Measurements from ENCODE around the gene RHOJ.
"Not testable (repeated sequence)": the region's sequence is repeated elsewhere in the genome, so short reads cannot be mapped to it uniquely, and the experiment has no call there.

RHOJ gene

DNA sequence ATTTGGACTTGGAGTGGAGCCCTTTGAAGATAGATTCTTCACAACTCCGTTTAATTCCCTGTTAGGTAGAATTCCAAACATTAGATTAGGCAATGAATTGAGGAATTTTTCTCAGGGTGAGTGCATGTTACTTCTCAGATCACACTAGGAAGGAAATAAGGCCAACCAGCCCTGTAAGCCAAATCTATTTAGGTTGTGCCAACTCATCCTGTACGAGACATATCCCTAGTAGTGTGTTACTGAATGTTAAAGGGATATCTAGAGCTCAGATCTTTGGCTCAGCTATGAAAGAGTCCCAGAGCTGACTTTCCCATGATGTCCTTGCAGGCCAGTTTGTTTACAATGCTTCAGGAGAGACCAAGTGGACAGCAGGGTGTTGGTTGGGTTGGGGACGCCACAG is 68.9 kb downstream of the RHOJ start:
- DNase-seq = no peak

DNA sequence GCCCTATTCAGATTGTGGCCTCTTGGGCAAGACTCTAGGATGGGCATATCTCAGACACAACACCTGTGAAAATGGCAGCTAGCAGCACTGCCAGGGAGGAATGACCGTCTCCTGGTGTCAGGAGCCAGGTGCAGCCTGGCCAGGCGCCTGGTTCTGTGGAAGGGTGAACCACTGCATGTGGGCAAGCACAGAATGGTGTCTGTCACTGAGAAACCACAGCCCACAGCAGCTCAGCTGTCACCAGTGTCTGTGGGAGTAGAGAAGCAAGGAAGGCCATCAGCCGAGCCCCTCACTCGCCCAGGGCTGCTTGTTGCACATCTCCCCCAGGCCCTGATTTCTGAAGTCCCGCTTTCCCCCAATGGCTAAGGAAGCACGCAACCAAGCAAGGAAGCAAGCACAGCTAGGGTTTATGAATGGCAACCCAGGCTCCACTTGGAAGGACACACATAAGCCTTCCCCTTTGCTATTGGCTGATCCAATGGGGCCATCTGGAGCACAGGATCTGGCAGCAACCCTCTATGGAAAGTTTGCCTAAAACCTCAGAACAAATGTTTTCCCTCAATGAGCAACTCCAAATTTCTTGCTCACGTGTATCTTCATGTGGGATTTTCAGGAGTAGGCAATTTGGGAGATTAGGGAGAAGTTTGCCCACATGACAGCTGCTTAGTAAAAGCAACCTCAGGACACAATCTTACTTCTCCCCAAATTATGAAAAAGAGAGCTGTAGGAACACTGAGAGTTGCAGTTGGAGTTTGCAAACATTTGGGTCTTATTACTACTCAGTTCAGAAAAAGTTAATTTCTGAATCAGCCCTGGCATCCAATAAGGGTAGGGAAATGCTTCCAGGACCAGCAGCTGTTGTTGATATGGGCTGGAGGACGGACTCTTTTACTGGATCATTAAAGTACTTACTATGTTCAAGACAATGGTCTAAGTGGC is 69.7 kb downstream of the RHOJ start:
- no peak for DNase-seq

DNA sequence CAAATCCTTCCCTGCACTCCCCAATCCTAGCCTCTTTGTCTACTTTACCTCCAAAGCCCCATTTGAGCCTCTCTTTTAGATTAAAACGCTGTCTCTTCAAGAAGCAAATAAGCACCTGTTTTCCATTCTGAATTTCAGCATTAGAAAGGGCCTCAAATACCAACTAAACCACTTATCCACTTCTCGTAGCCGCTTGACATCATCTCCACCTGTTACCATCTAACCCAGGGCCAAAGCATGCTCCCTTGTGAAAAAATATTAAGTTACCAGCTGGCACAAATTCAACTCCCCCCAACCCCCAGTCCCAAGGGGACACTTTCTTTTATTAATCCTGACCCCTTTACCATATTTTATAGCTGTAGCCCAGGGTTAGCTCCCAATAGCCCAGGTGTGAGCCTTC is 71.4 kb downstream of the RHOJ start:
- DNase-seq = no peak

DNA sequence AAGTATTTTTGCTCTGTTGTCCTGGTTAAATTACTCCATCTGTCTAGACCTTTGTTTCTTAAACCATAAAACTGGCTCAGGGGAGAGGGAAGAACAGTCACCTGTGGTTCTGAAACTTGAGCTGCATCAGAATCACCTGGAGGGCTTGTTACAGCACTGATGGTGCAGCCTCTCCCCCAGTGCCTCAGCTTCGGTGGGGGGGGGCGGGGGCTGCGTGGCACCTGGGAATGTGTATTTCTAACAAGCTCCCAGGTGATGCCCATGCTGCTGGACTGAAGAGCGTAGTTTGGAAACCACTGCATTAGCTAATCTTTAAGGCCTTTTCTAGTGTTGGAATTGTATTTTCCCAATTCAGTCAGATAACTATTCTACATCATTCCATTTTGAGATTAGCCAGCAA is 71.8 kb downstream of the RHOJ start:
- DNase-seq = no peak

DNA sequence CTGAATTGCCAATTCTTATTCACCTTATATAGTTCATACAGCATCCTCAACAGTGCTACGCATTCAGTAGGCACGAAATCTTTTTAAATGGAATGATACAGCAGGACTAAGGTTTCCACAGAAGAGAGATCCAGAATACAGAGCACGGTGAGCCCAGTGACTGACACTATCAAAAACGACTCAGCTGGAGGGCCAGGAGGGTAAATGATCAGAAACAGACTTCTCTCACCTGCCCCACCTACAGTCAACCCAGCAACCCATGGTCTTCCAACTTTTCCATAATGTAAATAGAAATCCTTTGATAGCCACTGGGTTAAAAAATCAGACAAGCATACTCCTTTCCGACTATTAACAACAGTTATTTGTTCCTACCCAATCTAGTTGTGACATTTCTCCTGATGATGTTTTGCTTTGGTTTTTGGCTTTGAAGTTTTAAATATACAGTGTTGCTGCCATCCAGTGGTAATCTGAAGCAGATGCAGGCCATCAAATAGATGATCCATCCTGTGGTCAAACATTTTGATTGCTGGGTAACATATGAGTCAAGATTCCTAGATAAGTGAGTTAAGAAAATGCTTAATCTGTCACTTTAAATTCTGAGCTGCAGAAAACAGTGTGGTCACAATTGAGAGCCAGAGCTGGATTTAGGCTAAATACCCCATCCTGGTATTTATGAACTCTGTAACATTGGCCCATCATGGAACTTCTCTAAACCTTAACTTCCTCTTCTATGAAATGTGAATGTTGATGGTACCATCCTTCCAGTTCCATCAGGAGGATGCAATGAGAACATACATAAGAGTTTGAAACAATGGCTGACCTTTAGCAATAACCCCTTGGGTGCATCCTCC is 72.5 kb downstream of the RHOJ start:
- DNase-seq = peak; percentile 56

DNA sequence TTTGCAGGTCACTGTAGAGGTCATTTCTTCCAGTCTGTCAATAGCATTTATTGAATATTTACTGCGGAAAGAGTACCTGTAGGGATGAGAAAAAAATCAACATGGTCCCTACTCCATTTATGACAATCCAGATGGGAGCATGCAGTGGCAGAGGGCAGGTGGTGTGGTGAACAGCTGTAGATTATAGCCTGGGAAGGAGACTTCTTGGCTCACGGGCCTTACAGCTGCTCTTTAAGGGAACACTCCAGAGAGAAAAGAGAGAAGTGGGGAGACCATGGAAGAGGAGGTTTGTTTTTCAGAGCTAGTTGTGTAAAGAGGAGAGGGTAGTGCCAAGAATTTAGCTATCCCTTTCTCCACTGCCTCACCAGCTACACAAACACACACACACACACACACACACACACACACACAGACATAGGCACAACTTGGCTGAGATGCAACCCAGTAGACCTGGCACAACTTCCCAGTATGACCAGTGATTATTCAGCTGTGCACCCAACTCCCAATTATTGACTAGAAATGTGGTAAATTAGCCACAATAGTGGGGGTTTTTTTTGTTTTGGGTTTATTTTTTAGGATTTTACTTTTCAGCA is 73.4 kb downstream of the RHOJ start:
- DNase-seq = no peak

DNA sequence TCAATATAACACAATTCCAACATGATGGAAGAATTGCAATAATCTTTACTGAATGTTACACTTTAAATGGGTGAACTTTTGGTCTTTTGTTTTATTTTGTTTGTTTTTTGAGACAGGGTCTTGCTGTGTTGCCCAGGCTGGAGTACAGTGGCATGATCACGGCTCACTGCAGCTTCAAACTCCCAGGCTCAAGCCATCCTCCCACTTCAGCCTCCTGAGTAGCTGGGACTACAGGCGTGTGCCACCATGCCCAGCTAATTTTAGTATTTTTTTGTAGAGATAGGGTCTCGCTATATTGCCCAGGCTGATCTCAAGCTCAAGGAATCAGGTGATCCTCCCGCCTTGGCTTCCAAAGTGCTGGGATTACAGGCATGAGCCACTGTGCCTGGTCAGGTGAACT is 75.7 kb downstream of the RHOJ start:
- not testable (repeated sequence) for DNase-seq

DNA sequence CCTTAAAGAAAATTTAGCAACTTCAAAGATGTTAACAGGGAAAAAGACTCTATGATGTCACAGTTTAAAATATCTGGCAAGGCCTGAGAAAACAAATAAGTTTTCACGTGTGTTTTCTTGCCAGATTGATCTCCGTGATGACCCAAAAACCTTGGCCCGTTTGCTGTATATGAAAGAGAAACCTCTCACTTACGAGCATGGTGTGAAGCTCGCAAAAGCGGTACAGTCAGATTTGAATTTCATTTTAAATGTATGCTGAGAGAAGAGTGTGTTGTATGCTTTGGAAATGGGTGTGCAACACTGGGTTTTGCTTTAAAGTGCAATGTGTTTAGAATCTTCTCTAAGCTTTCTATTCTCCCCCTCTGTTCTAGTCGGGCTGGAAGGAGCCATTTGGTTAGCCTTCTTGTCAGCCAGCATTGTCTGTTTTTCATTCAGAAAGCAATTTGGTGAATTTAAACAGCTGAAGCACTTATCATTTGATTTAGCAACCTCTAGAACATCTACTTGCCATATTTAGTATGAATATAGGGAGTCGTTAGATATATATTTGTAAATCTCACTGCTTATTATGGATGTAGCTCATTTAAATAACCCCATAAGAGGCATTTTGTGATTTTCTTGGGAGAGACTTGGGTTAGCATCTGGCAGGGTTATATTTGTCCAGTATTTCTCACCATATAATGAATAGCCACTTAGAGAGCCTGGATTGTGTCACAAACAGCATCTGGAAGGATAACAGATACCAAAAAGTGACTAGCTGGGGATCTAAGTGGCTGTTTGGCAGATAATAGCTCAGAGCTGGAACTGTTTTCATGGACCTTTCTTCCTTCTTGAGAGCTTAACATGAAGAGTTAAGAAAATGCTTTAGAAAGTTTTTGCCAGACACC is 79.0 kb downstream of the RHOJ start:
- DNase-seq = no peak

DNA sequence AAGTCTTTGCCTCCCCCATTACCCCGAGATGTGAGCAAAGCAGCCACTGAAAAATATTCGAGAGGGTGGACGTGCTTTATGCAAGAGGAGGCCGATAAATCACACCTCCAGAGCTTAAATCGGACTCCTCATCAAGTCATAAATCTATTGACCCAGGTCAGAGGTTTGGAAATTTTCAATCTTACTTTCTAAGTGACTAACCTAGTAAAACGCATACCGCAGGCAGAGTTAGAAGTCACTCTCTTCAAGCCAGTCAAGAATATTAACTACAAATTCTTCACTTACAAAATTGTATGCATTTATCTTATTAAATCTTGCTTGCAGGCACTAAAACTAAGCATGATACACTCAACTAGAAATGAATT is 79.6 kb downstream of the RHOJ start:
- no peak for DNase-seq

DNA sequence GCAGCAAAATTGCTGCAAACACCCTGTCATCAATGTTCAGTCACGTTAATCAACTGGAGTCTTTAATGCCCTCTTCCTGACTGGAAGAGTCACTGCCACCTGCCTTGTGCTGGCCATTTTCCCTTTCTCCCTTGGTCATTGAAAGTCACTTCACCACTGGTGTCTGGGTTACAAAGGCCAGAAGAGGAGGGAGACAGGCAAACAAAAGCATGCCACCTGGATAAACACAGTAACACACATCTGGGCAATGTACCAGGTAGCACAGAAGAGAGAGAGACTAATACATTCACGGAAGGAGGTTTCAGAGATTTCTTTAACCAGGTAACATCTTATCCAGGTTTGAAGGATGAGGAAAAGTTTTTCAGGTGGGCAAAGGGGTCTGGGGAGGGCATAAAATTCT is 81.8 kb downstream of the RHOJ start:
- no peak for DNase-seq

DNA sequence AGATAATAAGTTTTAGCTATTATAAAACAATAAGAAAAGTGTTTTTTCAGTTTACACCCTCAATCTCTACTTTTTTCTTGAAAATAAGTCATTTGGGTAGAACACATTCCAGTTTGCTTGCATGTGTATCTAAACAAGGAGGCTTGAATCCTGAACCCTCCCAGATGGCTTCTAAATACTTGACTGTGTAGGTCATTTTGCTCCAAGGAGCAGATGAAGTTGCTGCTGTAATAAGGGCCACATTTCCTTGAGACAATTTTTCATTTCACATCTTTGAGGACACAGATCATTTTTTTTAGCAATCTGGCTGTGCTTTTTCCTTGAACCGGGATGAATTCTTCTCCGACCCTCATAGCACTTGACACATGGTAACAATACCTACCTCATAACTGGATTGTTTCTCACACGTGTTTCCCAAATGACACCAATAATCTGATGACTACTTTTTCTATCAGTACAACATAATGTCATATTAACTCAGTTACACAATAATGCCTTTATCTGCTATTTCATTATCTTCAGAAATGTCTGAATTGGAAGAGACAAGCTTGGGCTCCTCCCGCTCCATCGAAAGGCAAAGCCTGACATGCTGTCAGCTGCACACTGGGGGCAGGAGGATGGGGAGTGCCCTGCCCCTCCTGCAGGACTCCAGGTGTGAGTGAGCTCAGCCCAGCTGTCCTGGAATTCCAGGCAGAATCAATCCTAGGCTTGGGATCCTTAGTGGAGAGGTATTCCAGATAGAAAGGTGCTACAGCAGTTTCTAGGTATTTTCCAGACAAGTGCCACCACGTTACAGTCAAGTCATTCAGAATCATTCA is 83.6 kb downstream of the RHOJ start:
- DNase-seq = peak; percentile 48

DNA sequence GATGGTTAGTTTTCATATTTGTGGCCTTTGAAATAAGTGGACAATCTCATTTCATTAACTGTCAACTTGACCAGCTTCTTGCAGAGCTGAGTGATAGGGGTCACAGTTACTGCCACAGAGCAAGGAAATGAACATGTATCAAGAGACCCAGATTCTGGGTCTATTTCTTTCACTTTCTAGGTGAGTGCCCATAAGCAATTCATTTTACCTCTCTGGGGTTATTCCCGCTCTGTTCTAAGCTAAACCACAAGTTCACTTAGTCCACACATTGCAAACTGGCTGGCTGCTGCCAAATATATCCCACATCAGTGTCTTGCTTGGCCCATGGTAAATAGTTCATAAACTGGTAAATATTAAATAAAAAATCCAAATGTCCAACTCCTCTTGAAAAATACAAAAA is 84.6 kb downstream of the RHOJ start:
- no peak for DNase-seq

DNA sequence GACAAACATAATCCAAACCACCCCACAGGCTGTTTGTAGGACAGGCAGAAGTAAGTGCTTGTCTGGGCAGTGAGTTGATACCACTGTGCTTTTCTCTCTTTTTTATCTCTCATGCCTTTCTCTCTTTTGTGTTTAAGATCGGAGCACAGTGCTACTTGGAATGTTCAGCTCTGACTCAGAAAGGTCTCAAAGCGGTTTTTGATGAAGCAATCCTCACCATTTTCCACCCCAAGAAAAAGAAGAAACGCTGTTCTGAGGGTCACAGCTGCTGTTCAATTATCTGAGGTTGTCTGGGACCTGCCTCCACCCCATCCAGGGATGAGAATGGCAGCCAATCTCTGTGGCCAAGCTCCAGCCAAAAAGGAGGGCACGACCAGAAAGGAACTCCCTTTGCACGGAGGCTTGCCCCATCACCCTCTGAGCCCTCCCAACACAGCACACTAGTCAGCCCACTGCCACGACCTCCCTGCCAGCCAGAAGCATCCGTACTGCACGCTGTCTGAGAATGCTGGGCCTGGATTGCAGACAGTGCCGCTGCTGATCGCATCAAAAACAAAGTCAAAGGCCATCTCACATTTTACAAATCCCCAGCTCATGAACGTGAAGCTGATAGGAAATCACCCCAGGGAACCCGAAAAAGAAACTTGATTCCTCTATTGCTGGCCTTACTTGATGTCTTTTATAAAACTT is 86.6 kb downstream of the RHOJ start:
- DNase-seq = no peak

DNA sequence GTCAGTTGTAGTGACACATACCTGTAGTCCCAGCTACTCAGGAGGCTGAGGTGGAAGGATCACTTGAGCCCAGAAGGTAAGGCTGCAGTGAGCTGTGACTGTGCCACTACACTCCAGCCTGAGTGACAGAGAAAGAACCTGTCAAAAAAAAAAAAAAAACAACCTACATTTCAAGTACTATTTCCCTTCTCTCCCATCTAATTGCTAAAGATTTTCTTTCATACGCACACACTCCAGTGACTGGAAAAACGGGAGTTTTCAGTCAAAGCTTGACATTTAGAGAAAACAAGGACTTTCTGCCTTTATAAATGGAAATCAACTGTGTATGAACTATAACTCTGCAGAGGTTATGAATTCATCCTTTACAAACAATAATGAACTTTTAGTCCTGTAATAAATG is 88.6 kb downstream of the RHOJ start:
- no peak for DNase-seq

DNA sequence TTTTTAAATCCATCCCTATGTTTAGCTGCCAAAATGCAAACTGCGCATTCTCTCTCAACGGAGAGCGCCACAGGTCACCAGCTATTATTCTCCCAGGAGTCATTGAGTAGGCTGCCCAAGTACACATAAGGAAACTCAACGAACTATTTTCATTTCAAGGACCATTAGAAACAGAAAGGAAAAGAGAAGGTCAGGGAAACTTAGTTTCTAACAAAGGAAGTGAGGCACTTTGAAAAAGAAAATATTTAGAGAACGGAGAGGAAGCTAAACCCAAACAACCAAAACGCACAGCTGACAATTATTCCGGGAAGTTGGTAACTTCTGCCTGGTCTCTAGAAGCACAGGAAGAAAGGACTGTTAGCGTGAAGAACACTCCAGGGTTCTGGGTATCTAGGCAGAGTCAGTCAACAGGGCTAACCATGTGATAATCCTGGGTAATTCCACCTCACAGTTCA is 91.0 kb downstream of the RHOJ start:
- no peak for DNase-seq

DNA sequence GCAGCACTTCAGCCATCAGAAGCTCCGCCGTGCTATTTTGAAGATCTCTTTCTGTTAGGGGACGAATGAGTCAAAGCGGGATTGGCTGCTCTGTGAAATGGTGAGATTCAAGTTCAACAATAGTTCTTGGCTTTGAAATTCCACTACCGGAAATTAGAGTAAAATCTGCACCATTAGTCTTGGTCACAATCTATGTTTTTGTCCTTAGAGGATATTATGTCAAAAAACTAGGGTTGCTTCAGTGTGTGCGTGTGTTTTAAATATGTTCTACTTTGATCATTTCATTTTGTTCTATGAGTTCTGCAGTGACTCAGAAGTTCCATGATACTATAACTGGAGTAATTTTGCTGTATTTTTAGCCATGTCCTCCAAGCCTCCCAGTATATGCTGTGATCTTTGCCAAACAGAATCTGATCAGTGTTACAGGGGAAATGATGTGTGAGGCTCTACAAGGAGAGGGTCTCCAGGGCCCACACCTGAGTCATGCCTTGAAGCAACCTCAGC is 91.9 kb downstream of the RHOJ start:
- DNase-seq = no peak

DNA sequence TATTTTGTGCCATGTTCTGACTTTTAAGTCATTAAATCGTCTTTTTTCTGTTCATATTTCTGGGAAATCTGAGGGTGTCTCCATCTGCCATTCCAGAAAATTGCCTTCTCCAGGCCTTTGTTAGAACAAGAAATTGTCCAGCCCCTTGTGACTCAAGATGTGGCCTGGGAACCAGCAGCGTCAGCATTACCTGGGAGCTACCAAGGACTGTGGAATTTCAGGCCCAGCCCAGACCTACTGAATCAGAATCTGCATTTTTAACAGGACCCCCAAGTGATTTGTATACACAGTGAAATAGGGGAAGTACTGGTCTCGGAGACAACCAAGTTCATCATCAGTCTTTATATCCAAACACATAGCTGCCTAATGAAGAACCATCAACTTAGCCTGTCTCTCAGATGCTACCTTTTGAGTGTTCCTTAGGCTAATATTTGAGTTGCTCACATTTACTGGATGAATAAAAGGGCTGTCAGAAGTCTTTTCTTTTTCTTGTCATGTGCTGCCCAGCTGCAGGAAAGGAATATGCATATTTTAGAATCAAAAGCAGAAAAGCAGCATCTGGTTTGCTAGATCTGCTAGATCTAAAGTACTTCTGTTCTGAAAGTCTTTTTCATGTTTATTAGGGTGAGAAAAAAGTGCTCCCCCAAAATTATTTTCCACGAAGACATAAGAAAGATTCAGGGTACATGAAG is 93.3 kb downstream of the RHOJ start:
- DNase-seq = no peak

DNA sequence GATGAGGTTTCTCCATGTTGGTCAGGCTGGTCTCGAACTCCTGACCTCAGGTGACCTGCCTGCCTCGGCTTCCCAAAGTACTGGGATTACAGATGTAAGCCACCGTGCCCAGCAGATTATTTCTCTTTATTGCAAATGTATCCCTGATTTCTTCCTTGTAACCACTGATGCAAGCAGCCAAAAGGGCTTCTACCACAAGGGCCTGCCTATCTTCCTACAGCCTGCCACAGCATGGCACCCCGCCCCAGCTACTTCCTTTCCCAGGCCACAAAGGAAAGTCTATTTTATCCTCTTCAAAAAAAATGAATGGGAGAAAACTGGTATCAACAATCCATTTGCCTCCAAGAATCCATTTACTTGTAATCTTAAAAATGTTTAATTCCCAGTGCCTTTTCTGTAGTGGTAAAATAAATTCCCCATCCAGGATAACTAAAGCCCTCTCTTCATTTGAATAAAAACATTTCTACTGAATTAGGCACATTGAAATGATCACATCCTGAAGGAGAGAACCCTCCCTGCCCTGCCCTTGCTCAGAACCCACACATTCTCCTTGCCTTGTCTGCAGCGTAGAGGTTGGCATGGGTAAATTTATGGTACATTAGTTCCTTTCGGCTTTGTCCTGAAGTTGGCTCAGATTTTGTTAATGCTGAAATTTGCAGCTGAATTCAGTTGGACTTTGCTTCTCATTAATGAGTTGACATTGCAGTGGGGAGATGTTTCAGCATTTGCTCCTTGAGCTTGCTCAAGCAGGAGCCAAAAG is 95.3 kb downstream of the RHOJ start:
- no peak for DNase-seq

DNA sequence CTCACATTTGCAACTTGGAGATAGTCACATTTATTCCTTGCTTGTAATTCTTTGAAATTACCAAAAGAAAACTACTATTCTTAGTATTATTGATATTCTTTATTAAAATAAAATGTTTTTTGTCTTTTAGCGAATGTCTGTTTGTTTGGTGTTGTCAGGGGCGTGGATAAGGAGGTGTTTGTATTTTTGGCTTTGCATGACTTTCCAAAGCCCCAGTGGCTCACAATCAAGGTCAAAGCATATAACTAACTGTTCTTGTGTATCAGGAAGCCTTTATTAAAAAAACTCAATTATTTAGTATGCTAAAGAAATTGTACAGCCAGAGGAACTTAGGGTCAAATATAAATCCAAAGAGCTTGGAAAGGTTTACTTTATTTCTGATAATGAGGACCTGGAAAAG is 96.6 kb downstream of the RHOJ start:
- DNase-seq = no peak
